Stimulated activated CD8-positive, alpha-beta memory T cell treated with anti-CD3 and anti-CD28 coated beads, Interleukin-7, amount 100 ng/mL, for 4 hours (primary cell): Measurements from ENCODE around the gene SYTL3.
"Not testable (repeated sequence)": the region's sequence is repeated elsewhere in the genome, so short reads cannot be mapped to it uniquely, and the experiment has no call there.

Experiments
- DNase-seq, 2 donors: peaks; one replicate each; pipeline ENCODE4 v3.0.0-alpha.2; 2020; ENCODE audit warnings: low read depth in 2 of 2

SYTL3 gene

DNA sequence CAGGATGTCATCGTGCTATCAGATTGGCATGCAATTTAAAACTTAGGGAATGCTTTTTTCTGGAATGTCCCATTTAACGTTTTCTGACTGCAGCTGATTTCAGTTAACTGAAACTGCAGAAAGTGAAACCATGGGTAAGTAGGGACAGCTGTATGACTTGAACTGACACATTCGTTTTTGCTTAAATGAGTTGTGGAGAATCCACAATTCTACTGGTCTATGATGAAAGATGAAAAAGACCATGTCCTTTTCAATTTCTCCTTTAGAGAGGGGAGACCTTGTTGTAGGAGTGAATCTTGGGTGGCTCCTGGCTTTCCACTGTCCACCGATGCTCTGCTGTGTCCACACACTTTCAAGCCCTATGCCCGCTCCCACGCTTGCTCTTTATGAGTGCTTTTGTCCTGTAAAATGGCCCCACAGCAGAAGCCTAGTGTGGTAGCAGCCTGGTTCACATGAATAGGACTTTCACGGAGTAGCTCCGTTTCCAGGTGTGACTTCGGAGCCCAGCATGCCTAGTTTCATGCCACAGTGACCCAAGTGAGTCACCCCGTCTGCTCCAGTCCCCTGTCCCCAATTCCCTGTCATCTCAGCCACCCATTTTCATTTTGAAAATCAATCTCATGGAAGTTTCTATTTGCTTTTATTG lies 27.2 kb upstream of the SYTL3 start:
- DNase-seq = no peak

DNA sequence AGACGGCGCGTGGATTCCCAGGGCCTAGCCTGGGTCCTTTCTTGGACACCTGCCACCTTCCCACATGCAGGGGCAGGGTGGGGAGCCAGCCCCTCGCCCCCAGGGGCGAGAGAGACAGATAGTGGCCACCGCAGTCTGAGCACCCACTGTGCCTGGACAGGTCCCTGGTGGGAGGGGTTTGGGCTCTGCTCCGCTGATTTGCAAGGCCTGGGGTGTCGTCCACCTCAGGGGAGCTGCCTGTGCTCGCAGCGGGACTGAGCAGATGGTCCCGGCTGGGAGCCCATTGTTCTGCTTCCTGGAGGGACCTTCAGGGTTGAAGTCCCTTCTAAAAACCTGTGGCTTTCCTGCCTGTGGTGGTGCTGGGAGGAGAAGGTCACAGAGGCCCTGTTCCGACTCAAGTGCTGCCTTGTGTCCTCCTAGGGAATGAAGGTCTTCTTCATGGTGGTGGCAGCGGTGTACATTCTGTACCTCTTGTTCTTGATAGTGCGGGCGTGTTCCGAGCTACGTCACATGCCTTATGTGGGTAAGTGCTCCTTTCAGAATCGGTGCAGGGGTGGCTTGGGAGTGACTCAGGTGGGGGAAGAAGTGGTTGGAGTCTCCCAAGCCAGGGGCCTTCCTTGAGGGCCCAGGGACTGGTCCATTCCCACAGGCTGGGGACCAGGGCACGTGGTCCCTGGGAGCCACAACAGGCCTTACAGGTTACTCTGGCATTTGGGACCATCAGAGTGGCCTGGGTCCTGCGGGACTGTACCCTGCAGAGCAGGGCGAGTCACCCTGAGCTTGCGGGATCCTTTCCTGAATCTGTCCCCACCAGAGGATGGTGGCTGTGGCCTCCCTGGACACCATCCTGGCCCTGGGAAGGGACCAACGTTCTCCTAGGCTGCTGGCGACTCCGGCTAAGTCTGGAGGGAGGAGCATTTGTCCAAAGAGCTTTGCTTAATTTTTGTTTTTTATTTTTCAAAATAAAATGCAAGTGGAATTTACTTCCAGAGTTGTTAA lies 24.9 kb upstream of the SYTL3 start:
- DNase-seq = no peak

DNA sequence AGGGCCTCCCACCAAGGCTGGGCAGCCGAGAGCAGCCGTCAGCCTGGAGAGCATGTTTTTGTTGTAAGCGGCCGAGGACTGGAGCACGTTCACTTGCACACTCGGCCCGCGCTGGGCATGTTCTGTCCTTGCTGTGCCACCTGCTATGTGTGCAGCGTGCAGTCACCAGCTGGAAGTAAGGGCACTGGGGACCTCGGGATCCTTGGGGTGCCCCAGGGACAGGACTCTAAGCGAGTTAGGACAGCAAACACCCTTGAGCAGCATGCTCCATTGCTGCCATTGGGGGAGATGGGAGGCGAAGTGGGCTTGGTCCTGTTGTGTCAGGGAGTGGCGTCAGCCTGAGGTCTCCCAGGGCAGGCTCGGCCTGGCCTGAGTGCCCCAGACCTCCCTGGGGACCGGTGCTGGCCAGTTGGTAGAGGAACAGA lies 24.0 kb upstream of the SYTL3 start:
- DNase-seq = no peak

DNA sequence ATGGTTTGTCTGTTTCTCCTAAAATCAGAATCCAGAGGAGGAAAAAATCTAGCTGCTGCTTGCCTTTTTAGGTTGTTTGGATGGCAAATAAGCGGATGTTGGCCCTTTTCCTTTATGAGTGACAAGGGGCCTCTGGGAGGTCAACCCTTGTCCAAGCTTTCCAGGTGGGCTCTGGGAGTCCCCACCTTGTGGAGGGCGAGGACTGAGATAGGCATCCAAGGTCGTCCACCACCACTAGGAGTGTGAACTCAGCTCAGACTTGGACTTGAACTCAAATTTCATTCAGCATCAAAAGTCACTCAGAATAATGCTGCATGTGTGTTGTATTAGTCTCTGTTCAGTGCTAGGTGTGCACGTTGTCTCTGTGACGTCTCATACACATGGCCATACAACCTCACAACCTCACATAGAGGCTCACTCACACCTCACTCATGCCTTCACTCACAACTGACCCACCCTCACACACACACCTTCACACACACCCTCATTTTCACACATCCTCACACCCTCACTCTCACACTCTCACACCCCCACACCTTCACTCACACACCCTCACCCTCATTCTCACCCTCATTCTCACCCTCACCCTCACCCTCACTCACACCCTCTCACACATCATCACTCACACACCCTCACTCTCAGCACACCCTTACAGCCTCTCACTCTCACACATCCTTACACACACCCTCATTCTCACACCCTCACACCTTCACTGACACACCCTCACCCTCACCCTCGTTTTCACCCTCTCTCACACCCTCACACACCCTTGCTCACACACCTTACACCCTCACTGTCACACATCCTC lies 23.3 kb upstream of the SYTL3 start:
- DNase-seq = no peak

DNA sequence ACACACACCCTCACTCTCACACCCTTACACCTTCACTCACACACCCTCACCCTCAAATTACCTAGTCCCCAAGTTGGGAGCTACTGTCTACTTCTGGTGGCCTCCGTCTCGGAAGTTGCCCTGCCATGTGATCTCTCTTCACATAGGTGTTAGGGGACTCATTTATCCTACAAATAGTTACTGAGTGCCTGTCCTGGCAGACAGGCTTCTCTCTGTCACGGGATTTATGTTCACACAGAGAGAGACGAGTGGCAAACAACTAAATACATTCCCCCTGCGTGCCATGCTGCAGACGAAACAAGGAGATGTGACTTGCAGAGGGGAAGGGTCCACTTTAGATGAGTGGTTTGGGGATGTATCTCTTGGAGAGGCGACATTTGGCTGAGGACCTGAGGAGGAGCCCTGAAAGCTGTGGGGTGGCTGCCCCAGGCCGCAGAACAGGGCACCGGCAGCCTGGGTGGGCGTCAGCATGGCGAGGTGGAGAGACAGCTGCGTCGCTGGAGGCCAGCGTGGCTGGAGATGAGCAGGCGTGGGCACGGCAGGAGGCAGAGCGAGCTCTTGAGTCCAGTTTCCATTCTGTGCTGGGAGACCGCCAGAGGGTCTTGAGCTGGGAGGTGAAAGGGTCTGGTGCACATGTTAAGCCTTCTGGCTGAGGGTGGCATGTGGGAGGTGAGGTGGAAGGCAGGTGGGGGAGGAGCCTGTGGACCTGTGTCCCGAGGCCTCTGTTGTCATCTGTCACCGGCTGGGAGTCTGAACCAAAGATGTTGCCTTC lies 22.5 kb upstream of the SYTL3 start:
- no peak for DNase-seq

DNA sequence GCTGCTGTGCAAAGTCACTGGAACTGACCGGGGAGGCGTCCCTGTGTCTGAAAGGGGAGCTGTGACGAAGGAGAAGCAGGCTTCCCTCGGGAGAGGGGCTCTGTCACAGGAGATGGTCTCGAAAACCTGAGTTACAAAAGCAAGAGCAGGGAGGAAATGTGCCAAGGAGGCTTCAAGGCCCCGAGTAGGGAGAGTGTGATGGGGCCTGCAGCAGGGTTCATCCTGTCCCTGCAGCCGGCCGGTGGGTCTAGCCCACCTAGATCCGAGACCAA lies 22.0 kb upstream of the SYTL3 start:
- no peak for DNase-seq

DNA sequence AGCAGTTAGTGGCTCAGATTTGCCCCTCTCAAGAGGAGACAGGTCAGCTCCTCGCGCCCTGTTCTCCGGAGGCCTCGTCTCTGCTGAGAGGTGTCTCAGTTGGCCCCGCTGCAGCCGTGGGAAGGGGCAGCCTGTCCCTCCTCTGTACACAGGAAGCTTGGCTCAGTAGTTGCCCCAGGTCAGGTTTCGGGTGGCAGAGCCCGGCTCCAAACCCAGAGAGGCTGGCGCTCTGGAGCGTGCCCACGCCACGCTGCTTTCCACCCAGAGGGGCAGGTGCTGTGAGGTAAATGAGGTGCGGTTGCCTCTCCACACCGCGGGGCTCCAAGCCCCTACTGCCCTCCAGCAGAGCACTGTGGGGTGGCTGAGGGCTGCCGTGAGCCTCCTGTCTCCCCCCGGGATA lies 21.3 kb upstream of the SYTL3 start:
- no peak for DNase-seq

DNA sequence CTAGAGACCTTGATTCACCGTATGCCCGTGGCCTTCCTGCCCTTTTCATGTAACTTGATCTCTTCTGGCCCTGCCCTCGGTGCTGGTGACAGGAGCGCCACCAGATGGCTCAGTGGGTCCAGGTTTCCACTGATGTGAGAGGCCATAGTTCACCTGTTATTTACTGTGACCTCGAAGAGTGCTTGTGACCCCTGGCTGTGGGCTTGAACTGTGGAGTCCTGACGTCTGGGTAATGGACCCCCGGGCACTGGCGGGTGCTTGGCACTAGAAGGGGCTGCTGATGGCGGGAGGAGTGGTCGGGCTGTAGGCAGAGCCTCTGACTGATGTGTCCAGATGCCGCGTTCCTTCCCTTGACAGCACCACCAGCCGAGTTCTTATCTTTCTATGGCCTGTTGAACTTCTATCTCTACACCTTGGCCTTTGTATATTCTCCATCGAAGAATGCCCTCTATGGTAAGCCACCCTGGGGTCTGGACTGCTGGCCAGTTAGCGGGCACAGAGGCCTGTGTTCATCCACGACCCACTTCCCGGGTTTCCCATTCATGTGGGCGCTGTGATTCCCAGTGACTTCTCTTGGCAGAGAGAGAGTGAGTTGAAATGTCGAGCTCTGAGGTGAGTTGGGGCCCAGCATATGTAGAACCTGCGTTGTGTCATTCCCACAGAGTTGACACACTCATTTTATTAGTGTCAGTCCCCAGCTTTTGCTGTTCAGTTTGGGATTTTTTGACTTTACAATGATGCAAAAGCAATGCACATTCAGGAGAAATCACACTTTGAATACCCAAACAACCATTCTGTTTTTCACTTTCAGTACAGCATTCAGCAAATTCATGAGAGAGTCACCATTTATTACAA lies 20.3 kb upstream of the SYTL3 start:
- DNase-seq = no peak

DNA sequence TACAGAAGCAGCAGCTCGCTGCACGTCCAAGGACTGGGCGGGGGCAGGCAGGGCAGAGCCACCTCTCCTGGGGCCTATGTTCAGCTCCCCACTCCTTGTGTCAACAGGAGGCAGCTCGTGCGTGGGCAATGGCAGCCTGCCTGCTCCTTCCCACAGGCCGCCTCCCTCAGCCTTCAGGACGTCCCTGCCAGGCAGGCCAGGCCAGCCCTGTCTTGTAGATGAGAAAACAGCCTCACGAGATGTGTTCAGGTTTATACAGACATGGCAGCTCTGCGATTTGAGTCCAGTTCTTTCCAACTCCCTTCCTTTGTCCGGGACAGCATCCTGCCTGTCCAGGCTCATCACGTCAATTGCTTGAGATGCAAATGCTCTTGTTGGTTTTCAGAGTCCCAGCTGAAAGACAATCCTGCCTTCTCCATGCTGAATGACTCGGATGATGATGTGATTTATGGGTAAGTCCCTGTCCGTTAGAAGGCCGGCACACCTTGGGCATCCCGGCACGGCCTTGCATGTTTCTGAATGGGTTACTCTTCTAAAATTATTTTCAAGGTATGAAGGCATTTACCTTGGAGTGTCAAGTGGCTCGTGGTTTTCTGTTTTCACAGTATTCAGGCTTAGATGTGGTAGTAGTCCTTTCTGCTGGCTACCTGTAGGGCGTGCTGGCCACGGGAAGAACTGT lies 18.8 kb upstream of the SYTL3 start:
- DNase-seq = no peak

DNA sequence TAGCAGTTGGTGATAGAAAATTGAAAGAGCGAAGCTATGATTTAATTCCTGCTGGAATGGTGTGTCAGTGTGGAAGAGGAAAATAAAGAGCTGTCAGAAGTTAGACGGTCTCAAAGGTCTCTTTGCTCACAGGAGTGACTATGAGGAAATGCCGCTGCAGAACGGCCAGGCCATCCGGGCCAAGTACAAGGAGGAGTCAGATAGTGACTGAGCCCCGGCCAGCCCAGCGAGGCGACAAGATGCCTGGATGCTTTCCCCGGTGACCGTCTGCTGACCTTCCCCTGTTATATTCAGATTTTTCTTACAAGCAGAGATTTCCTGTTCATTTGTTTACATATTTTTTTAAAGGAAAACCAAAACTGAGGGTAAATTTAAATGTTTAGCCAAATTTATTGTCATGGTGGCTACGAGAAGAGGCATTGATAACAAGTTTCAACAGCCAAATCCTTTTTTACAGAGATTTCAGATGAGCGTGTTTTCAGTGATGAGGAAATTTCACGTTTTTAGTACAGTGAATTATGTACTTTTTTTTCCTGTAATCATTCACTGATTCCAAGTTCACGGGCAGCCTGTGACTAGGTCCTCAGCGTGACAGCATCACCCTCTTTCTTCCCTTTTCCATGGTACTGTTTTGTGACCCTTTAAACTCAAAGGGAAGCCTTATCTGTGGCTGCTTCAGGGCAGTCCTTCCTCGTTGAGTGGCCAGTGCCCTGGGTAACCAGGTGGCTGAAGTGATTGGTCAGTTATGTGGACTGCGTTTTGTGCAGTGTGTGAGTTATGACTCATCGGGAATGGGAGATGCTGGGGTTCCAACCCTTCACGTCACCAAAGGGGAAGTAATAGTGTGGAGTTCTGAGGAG lies 17.9 kb upstream of the SYTL3 start:
- DNase-seq = no peak

DNA sequence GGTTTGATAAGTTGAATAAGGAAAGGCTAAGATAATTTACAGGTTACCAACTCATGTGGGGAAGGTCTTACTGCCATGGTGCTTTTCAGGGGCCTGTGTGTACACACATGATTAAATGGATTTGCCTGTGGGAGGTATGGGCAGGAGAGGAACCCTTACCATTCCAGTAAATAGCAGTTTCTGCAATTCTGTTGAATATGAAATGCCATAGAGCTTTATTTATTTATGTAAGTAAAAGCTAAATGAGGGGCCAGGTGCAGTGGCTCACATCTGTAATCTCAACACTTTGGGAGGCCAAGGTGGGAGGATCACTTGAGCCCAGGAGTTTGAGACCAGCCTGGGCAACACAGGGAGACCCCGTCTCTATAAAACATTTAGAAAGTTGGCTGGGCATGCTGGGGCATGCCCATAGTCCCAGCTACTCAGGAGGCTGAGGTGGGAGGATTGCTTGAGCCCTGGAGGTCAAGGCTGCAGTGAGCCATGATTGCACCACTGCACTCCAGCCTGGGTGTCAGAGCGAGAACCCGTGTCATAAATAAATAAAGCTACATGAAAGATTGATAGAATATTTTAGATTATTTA lies 17.2 kb upstream of the SYTL3 start:
- not testable (repeated sequence) for DNase-seq

DNA sequence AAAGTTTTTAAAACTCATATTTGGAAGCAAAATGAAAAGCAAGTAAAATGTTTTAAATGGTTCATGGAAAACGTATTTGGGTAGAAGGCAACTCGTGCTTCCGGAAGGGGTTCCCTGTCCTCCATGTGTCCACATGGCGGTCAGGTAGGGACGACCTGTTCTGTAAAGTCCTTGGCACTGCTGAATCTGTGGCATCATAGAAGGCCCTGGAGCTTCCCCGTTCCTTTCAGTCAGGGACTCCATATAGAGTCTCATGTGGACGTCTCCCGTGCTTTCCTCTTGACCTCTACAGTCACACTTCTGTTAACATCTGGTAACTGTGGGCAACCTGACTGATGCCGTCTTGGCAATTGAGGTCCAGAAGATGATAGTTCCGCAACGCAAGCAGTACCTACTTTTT lies 16.7 kb upstream of the SYTL3 start:
- DNase-seq = no peak

DNA sequence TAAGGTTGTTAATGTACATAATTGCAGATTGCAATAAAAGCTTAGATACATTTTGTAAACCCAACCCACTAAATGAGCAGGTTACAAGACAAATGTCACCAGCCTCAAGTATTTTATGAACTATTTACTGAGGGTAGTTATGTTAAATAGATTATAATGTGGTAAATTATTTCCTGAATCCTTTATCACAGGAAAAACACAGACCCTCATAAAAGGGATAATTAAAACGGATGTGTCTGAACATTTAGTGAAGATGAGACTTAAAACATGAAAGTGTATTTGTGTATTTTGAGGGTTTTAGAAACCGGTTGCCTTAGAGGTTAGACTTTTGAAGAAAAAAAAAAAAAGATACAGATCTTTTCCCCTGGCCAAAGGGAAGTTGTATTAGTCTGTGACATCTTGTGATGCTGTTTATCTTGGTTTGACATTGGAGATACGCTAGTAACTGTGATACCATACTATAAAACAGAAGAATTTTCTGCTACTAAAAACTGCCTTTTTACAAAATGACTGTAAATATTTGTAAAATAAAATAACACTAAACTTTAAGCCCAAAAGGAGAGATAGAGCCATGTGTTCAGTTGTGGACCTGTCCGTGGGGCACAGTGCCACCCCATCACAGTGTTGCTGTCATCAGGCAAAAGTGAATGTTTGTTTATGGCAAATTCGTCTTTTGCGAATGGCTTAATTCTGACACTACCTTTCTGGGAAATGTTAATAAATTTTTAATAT lies 15.0 kb upstream of the SYTL3 start:
- no peak for DNase-seq

DNA sequence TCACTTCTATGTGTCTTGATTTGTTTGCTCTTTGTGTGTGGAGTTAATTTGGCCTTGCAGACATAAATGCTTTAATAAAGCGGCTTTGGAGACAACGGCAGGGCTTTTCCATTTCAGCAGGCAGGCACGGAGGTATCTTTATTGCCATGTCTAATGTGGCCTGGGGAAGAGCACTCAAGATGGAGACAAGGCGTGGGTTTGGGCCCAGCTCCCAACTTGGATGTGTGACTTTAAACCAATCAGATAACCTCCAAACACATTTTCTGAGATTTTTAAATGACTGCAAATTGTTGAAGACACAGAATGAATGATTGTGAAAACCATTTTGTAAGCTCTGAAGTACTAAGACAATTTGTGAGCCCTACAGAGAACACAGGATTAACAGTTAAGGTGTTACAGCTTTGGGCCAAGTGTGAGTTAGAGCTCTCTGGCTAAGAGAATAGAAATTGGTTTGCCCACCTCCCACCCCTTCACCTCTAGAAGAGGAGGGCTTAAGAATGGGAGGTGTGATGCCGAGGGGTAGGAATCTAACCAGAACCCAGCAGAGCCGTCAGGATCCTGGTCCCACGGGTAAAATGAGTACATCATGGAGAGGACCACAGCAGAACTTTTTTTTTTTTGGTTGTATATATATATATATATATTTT lies 14.3 kb upstream of the SYTL3 start:
- no peak for DNase-seq

DNA sequence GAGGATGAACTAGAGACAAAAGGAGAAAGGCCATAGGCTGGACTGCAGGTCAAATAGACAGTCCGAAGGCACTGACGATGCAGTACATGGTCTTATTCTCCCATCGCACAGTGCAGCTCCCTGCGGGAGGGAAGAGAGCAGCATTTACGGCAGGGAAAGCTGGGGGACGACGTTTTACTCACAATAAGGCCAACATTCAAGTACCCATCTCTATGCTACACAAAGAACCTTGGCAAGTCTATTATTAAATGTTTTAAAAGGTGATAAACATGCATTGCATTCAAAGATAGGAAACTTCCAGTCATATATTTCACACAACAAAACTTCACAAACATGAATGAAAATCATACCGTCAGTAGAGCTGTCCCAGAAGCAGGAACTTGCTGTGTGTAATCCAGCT lies 13.1 kb upstream of the SYTL3 start:
- no peak for DNase-seq

DNA sequence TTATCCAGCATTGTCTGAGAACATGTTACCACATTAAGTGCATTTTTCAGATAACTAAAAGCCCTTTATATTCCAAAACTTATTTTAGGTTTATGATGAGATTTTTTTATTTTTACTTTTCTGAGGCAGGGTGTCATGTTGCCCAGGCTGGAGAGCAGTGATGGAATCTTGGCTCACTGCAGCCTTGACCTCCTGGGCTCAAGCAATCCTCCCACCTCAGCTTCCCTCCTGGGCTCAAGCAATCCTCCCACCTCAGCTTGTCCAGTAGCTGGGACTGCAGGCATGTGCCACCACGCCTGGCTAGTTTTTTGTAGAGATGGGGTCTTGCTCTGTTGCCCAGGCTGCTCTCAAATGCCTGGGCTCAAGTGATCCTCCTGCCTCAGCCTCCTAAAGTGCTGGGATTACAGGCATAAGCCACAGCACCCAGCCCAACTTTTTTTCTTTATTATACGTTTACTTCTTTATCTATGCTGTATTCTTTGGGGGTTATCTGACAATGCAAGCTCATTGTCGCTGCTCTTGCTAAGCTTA lies 11.5 kb upstream of the SYTL3 start:
- DNase-seq = no peak

DNA sequence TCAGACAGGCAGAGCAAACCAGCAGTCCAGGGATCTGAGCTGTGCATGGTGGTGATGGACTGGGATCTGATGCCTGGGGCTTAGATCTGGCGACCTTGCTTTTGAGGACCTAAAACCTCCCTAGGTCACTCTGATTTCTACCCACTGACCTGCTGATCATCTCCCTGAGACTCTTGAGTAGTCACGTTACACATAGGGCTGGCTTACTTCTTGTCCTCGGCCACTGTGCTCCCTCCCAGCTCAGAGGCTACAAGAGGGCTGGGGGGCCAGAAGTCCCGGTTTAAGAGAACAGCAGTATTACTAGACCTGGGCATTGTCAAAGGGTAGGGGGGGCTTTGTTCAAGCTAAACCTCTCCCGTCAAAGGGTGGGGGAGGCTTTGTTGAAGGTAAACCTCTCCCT lies 10.8 kb upstream of the SYTL3 start:
- no peak for DNase-seq
